Small intestine (tissue), 7 donors: Measurements from ENCODE around the gene ZRANB2. TPM values are rescaled to one million over a fixed set of nuclear protein-coding genes. Genes with fewer than 3 reads are reported as not detected.

Source experiments
- DNase-seq, 2 donors: peaks; one replicate each; pipeline versions ENCODE4 v3.0.0 to v3.0.0-alpha.2; 2013
- FAIRE-seq: peaks from 2 replicates; lab custom pipeline; 2012; peaks lifted over from hg19 to GRCh38; lab: Jason Lieb, UNC
- H3K27ac ChIP-seq, 3 donors: one replicate each; pipeline ENCODE4 v1.5.1; 2013; ENCODE audit warnings: low read length in 2 of 3, mild to moderate bottlenecking in 2 of 3, control low read depth in 1 of 3, inconsistent platforms in 1 of 3, low read depth in 1 of 3, moderate library complexity in 1 of 3
- H3K27me3 ChIP-seq, 3 donors: one replicate each; pipeline ENCODE4 v1.6.1; 2013; ENCODE audit warnings: low read length in 3 of 3, inconsistent platforms in 1 of 3; ENCODE audit not compliant: control insufficient read depth in 3 of 3, insufficient read depth in 3 of 3
- H3K36me3 ChIP-seq, 3 donors: one replicate each; pipeline ENCODE4 v1.6.1; 2013; ENCODE audit warnings: low read length in 3 of 3, inconsistent platforms in 1 of 3, low read depth in 1 of 3, mild to moderate bottlenecking in 1 of 3, moderate library complexity in 1 of 3; ENCODE audit not compliant: control insufficient read depth in 3 of 3, insufficient read depth in 2 of 3
- H3K4me1 ChIP-seq, 3 donors: one replicate each; pipeline ENCODE4 v1.6.1; 2013; ENCODE audit warnings: low read length in 2 of 3, inconsistent platforms in 1 of 3, low read depth in 1 of 3, mild to moderate bottlenecking in 1 of 3, moderate library complexity in 1 of 3; ENCODE audit not compliant: control insufficient read depth in 3 of 3, insufficient read depth in 2 of 3
- H3K4me3 ChIP-seq, 3 donors: one replicate each; pipeline ENCODE4 v1.5.1; 2013; ENCODE audit warnings: low read length in 3 of 3, control low read depth in 1 of 3, inconsistent platforms in 1 of 3, low read depth in 1 of 3, mild to moderate bottlenecking in 1 of 3, moderate library complexity in 1 of 3
- H3K9me3 ChIP-seq, 2 donors: one replicate each; pipeline ENCODE4 v1.6.1; 2013; ENCODE audit warnings: low read depth in 1 of 2, low read length in 1 of 2; ENCODE audit not compliant: control insufficient read depth in 2 of 2, insufficient read depth in 1 of 2
- WGBS, 3 donors: extraction: QIAGEN DNeasy Blood & Tissue Kit; methylation state at CpG; one replicate each; pipeline ENCODE4 v1.1.7; 2013; 5-methylcytosine and 5-hydroxymethylcytosine counted together
- polyA plus RNA-seq, 4 donors: library from polyadenylated mRNA; stranded (reverse) in 3 of 4; unstranded in 1 of 4; fragments of 200-250 nt in 3 of 4; fragments of 120-200 nt in 1 of 4; gene quantifications; one replicate each; pipeline versions ENCODE4 v1.2.1 to v1.2.3, GENCODE V29; 2013
- donor health status: healthy with polysubstance abuse.
- donor health status: control.
- donor health status: control.
- donor health status: Bipolar disorder and iron deficiency.
- donor health status: healthy.

The ZRANB2 gene
- polyA plus RNA-seq, 4 donors, result 20.4 to 114 (median 29.6) TPM

DNA sequence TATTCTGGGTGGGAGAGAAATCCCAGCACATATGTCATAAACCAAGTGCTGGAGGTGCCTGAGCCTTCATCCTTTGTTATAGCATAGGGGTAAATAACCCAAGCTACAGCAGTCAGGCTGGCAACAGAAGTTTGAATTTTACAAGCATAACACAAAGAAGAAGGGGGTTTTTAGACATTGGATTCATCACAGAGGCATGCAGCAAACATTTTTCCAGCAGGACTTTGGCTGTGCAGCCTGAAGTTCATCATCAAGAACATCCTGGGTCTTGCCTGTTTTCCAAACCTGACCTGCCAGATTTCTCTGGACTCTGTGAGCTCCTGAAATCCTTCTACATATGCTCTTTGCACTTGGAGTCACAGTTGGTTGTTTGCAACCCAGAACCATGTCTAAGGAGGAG lies 49.4 kb downstream of the ZRANB2 start:
- DNase-seq, result no peak
- Histone ChIP-seq H3K36me3 (no peaks in the 10 kb centered on the region), H3K9me3 (no peaks in the 10 kb centered on the region), H3K4me1 (no peaks in the 10 kb centered on the region), H3K27ac (no peak overlapping the region), H3K4me3 (no peak overlapping the region), H3K27me3 (peaks cover 0 to 1% (median 0%) of the 10 kb centered on the region in 3 donors)
- FAIRE-seq, result no peak

DNA sequence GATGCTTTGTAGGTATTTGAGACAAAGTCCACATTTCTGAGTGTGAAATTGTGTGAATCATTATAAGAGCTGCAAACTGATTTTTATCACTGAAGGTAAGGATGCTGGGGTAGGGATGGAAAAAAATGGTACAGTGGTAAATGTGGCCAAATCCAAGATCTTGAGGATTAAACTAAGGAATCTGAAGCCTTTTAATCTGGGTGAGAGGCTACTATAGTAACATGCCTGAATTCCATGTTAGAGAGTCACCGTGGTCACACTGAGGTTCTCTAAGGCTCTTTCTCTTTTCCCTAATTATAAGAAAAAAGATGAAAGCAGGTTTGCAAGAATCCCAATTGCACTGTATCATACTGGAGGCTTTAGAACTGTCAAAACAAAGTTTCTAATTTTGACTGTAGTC lies 50.8 kb downstream of the ZRANB2 start:
- Histone ChIP-seq H3K27me3 (peaks cover 0 to 1% (median 0%) of the 10 kb centered on the region in 3 donors), H3K4me1 (no peaks in the 10 kb centered on the region), H3K27ac (no peak overlapping the region), H3K4me3 (no peak overlapping the region), H3K9me3 (no peaks in the 10 kb centered on the region), H3K36me3 (no peaks in the 10 kb centered on the region)
- WGBS, 3 donors, result 65 to 88% (median 80%) methylated on average over 1 of the region's 1 CpG
- DNase-seq, result no peak
- FAIRE-seq, result no peak

DNA sequence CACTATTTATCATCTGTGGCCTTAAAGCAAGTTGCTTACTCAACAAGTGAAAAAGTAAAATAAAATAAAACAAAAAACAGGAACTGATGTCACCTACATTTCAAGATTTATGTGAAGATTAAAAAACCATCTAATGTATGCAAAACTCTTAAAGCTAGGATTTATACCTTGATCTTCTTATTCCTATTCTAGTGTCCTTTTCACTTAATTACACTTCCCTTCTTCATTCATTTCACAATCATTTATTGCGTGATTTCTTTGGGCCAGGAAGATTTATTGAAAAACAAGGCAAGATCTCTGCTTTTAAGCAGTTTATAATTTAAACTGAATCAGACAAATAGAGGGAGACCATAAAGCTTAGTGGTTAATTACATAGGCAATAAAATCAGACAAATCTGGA lies 51.9 kb downstream of the ZRANB2 start:
- H3K27me3 ChIP-seq, result peaks cover 0 to 1% (median 0%) of the 10 kb centered on the region in 3 donors
- no peak for FAIRE-seq
- no peaks in the 10 kb centered on the region for H3K36me3 ChIP-seq
- H3K27ac ChIP-seq, result no peak overlapping the region
- H3K9me3 ChIP-seq, result no peaks in the 10 kb centered on the region
- DNase-seq, result no peak
- H3K4me3 ChIP-seq, result no peak overlapping the region
- no peaks in the 10 kb centered on the region for H3K4me1 ChIP-seq
- 80 to 90% (median 88%) methylated on average over 1 of the region's 1 CpG for WGBS, 3 donors

DNA sequence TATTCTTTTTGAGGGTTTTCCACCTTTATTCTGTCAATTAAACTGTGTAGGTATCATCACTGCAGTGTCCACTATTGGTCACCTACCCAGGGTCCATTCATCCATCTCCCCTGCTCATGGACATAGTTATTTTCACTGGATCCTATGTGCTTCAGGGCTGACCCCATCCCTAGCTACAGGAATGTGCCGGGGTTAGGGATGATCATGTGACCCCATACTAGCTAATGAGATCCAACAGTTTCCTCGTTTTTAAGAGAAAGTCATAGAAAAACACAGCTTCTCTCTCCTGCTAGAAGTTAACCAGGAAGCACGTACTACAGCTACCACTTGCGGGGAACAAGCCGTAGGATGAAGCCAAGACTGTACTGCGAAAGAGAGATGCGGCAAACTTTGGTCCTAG lies 52.8 kb downstream of the ZRANB2 start:
- DNase-seq (no peak), FAIRE-seq (no peak)
- H3K4me3 ChIP-seq, result no peak overlapping the region
- H3K4me1 ChIP-seq, result no peaks in the 10 kb centered on the region
- no peak overlapping the region for H3K27ac ChIP-seq
- H3K36me3 ChIP-seq, result no peaks in the 10 kb centered on the region
- no peaks in the 10 kb centered on the region for H3K9me3 ChIP-seq
- peaks cover 0 to 1% (median 0%) of the 10 kb centered on the region in 3 donors for H3K27me3 ChIP-seq
- WGBS, 3 donors, result 83 to 87% (median 87%) methylated on average over 7 of the region's 7 CpGs

DNA sequence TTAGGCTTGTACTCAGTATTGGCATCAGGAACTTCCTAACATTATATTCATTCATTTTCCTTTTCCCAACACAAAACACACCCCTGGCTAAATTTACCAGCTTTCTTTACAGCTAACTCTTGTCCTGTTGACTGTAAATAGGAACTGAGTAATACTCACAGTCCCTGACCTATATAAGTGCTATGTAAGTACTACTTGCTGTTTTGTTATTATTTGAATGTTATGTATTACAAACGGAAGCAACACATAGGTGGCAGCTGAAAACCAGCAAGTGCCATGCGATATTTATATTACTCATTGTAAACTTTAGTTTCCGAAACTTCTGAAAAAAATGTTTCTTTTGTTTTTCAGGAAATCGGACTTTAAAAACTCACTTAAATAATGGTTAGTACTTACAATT lies 54.7 kb downstream of the ZRANB2 start:
- 70 to 84% (median 83%) methylated on average over 4 of the region's 4 CpGs for WGBS, 3 donors
- H3K9me3 ChIP-seq, result no peaks in the 10 kb centered on the region
- no peak overlapping the region for H3K4me3 ChIP-seq
- DNase-seq (no peak), FAIRE-seq (no peak)
- H3K36me3 ChIP-seq, result no peaks in the 10 kb centered on the region
- peaks cover 0 to 1% (median 0%) of the 10 kb centered on the region in 3 donors for H3K27me3 ChIP-seq
- H3K4me1 ChIP-seq, result no peaks in the 10 kb centered on the region
- H3K27ac ChIP-seq, result no peak overlapping the region

DNA sequence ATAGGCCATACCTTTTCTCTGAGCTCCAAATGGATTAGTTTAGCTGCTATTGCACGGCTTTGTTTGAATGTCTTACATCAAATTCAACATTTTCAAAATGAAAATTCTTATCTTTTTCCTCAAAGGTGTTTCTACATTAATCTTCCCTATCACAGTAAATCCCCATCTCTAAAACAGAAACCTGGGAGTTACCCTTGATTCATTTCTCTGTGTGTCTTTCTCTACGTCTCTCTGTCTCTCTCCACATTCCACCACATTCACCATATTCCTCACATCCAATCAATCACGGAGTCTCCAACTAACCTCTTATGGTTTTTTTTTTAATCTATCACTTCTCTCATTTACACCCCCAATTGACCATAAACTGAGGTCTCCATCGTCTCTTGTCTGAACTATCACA lies 57.3 kb downstream of the ZRANB2 start:
- Histone ChIP-seq H3K4me1 (no peaks in the 10 kb centered on the region), H3K27ac (no peak overlapping the region), H3K27me3 (peaks cover 0 to 1% (median 0%) of the 10 kb centered on the region in 3 donors), H3K36me3 (no peaks in the 10 kb centered on the region), H3K9me3 (no peaks in the 10 kb centered on the region), H3K4me3 (no peak overlapping the region)
- DNase-seq, result no peak
- WGBS, 3 donors, result 71 to 84% (median 75%) methylated on average over 4 of the region's 4 CpGs
- no peak for FAIRE-seq

DNA sequence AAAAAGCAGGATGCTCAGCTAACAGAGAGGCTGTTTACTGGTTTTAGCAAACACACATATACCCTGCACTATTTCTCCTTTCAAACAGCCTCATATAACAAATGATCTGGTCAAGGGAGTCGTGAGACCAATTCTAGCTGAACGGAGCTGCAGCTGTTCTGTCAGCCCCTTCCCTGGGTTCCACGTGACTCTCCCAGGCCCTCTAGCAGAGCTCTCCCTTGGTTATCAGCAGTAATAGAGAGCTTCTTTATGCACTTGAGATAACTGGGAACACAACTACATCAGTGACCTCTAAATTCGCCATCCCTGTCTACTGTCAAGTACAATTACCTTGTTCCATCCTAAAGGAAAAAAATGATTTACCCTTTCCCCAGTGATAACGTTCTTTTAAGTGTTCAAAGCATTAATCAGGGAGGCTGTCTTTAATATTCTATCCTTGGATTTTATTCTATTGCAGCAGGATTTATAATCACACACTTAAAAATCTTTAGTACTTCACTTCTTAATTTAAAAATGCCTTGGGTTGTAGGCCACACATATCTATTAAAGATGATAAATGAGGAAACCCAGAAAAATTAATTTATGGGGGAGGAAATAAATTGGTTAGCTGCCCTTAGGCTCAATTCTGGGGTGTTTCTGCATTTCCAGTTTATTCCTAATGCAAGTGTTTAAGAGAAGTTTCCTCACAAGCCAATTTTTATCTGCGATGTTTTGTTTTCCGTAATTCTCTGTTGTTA lies 61.4 kb downstream of the ZRANB2 start:
- no peak for FAIRE-seq
- DNase-seq, result no peak
- H3K9me3 ChIP-seq, result no peaks in the 10 kb centered on the region
- 41 to 62% (median 57%) methylated on average over 7 of the region's 7 CpGs for WGBS, 3 donors
- H3K36me3 ChIP-seq, result no peaks in the 10 kb centered on the region
- H3K4me3 ChIP-seq, result no peak overlapping the region
- no peaks in the 10 kb centered on the region for H3K27me3 ChIP-seq
- no peaks in the 10 kb centered on the region for H3K4me1 ChIP-seq
- no peak overlapping the region for H3K27ac ChIP-seq

DNA sequence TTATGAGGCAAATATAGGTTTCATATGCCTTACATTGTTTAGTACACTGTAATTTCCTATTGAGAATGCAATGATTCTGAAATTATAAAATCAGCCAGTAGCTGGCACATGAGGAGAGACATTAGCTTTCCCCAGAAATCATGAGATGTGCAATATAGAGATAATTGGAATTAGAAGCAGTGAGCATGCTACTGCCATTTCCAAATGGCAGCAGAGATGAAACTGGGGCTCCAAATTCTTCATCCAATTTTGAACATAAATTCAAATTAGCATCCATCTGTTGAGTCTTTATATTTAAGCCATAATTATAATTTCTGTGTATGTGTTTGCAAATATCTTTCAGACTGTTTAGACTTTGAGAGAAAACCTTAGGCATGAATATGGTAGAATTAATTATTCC lies 62.0 kb downstream of the ZRANB2 start:
- H3K27ac ChIP-seq, result no peak overlapping the region
- DNase-seq (no peak), FAIRE-seq (no peak)
- no peaks in the 10 kb centered on the region for H3K36me3 ChIP-seq
- no peaks in the 10 kb centered on the region for H3K9me3 ChIP-seq
- no peaks in the 10 kb centered on the region for H3K27me3 ChIP-seq
- no peak overlapping the region for H3K4me3 ChIP-seq
- H3K4me1 ChIP-seq, result no peaks in the 10 kb centered on the region

DNA sequence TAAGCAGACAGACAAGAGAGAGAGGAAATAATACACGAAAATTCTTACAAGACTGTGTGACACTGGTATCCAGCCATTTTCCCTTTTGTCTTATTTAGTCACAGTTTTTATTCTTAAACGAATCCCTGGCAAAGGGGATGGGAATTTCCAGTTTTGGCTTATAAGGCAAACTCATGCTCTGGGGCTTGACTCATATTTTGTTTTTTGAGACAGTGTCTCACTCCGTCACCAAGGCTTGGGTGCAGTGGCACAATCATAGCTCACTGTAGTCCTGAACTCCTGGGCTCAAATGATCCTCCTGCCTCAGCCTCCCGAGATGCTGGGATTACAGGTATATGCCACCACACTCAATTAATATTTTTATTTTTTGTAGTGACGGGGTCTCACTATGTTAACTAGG lies 65.1 kb downstream of the ZRANB2 start:
- WGBS, 3 donors, result 72 to 81% (median 77%) methylated on average over 5 of the region's 5 CpGs
- no peak for FAIRE-seq
- DNase-seq, result no peak

More for the DNA sequence above, 65.1 kb downstream of the ZRANB2 start:
- Histone ChIP-seq H3K27ac (no peak overlapping the region), H3K4me3 (no peak overlapping the region), H3K4me1 (no peaks in the 10 kb centered on the region), H3K36me3 (no peaks in the 10 kb centered on the region), H3K27me3 (no peaks in the 10 kb centered on the region), H3K9me3 (no peaks in the 10 kb centered on the region)
